Aorta (tissue), 5 donors: ENCODE measurements around the gene SMCO2. TPM values are rescaled to one million over a fixed set of nuclear protein-coding genes. Genes with fewer than 3 reads are reported as not detected.
A peak's percentile ranks its signal among the peaks of the same experiment; 100 is the strongest.

Source experiments
- ATAC-seq: fragments of 200-7000 bp; cut with Tn5 transposase; one replicate; pipeline ENCODE4 v1.9.1; 2022; ENCODE audit warnings: moderate library complexity; ENCODE audit not compliant: low FRiP score
- DNase-seq, 2 donors: peaks; one replicate each; pipeline ENCODE4 v3.0.0-alpha.2; 2020
- H3K27ac ChIP-seq, 2 donors: one replicate each; pipeline ENCODE4 v1.5.1; 2013; ENCODE audit warnings: low read length in 2 of 2, mild to moderate bottlenecking in 2 of 2, moderate library complexity in 2 of 2, control low read depth in 1 of 2, inconsistent platforms in 1 of 2, low read depth in 1 of 2
- H3K27me3 ChIP-seq, 2 donors: one replicate each; pipeline ENCODE4 v1.6.1; 2013; ENCODE audit warnings: control low read depth in 1 of 2, low read length in 1 of 2, mild to moderate bottlenecking in 1 of 2, moderate library complexity in 1 of 2; ENCODE audit not compliant: insufficient read depth in 2 of 2, control insufficient read depth in 1 of 2
- H3K36me3 ChIP-seq, 2 donors: one replicate each; pipeline ENCODE4 v1.6.1; 2013; ENCODE audit warnings: control low read depth in 1 of 2, low read length in 1 of 2, mild to moderate bottlenecking in 1 of 2; ENCODE audit not compliant: insufficient read depth in 2 of 2, control insufficient read depth in 1 of 2
- H3K4me1 ChIP-seq, 2 donors: one replicate each; pipeline ENCODE4 v1.6.1; 2013; ENCODE audit warnings: low read length in 2 of 2, control low read depth in 1 of 2, mild to moderate bottlenecking in 1 of 2, moderate library complexity in 1 of 2; ENCODE audit not compliant: insufficient read depth in 2 of 2, control insufficient read depth in 1 of 2
- H3K4me3 ChIP-seq, 2 donors: one replicate each; pipeline ENCODE4 v1.5.1; 2013; ENCODE audit warnings: low read length in 2 of 2, control low read depth in 1 of 2, mild to moderate bottlenecking in 1 of 2
- H3K9me3 ChIP-seq: one replicate; pipeline ENCODE4 v1.6.1; 2013; ENCODE audit warnings: mild to moderate bottlenecking, low read length; ENCODE audit not compliant: control insufficient read depth
- WGBS, 2 donors: extraction: QIAGEN DNeasy Blood & Tissue Kit; methylation state at CpG; one replicate each; pipeline ENCODE4 v1.1.7; 2013; 5-methylcytosine and 5-hydroxymethylcytosine counted together
- intact Hi-C, 2 donors: fragments of 100-400 bp; cut with DNase I; formaldehyde crosslinking; loops; one replicate each; pipeline versions ENCODE4 v1.14.2 to v1.15.0; 2022
- long read RNA-seq, 2 donors: library from polyadenylated mRNA; unstranded; transcript quantifications; one replicate each; pipeline ENCODE4 v2.0.0, GENCODE V29; 2020 to 2021
- polyA plus RNA-seq, 2 donors: library from polyadenylated mRNA; stranded (reverse); fragments of 200-250 nt; gene quantifications; one replicate each; pipeline ENCODE4 v1.2.3, GENCODE V29; 2013
- total RNA-seq, 2 donors: library from RNA; stranded (reverse); fragmentation: NEBNext Ultra II Directional; extraction: Animal tissue kit (Norgen Biotek cat#: 25700); gene quantifications; one replicate each; pipeline ENCODE4 v1.2.1, GENCODE V29; 2021
- donor health status: healthy with polysubstance abuse.
- donor health status: Bipolar disorder and iron deficiency.
- donor health status: DM: no; HTN: no; CAD: no.
- donor health status: DM: no; HTN: no; CAD: no.
- donor health status: DM: yes; HTN: yes; CAD: no.

Gene SMCO2
- total RNA-seq (under 1 TPM; 0.52 to 0.90 TPM), polyA plus RNA-seq (under 1 TPM in 1 of 2 donors, not detected in 1; 0.72 TPM)
- long read RNA-seq, donor 1, result 0 reads
- long read RNA-seq, donor 2, result 0 reads

DNA sequence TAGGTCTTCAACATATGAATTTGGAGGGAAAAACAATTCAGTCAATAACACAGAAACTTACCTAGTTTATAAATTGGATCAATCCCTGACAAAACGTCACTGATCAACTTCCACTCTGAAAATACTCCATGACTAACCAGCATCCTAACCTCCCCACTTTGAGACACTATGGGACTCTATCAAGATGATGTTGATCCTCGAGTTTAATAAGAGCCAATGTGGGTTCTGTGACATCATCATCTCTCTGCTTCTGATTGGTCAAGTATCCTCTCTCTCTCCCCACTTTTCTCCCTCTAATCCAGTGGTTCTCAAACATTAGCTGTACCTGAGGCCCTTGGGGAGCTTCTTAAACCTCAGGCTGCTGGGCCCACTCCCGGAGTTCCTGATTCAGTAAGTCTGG is at the start of gene SMCO2:
Gene SMCO2, plus strand, starts transcription at position 301 of the 400 bp plus-strand sequence. CDS start 23,896 bp downstream, outside the sequence.
- H3K36me3 ChIP-seq, result no peaks in the 10 kb centered on the region
- ATAC-seq (no peak), DNase-seq (no peak)
- H3K9me3 ChIP-seq, result no peaks in the 10 kb centered on the region
- no peaks in the 10 kb centered on the region for H3K4me1 ChIP-seq
- no peak within 1 kb of the TSS for H3K27ac ChIP-seq
- 96% methylated on average over 3 of the region's 3 CpGs for WGBS, 2 donors
- no peaks in the 10 kb centered on the region for H3K27me3 ChIP-seq
- intact Hi-C loops, result no loop called here
- H3K4me3 ChIP-seq, result no peak within 1 kb of the TSS

DNA sequence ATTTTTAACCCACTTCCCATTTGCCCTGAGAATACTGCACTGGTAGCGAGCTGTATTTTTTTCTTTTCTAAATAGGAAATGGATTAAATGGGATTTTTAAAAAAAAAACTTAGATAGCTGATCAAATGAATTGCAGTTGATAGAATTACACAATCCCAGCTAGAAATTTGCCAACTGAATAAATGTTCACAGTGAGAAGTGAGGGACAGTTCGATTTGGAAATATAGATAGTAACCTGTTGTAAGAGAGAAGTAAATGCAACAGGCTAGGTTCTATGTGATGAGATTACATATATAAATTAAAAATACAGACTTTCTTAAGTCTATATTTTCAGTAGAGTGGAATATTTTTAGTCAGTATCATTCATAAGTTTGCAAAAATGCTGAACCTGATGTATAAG is 48.1 kb upstream of the SMCO2 start:
- DNase-seq (no peak), ATAC-seq (no peak)
- H3K27me3 ChIP-seq, result no peaks in the 10 kb centered on the region
- H3K4me3 ChIP-seq, result no peak overlapping the region
- no peaks in the 10 kb centered on the region for H3K9me3 ChIP-seq
- 92% methylated on average over 2 of the region's 2 CpGs for WGBS, 2 donors
- H3K36me3 ChIP-seq, result no peaks in the 10 kb centered on the region
- intact Hi-C loops, result no loop called here
- H3K4me1 ChIP-seq, result no peaks in the 10 kb centered on the region
- H3K27ac ChIP-seq, result no peak overlapping the region

- no peak for ATAC-seq
These were observed 47.5 kb upstream of the SMCO2 start for GRCh38 chr12:27399074-27399473.

GRCh38 chr12:27400856-27401354 is 45.6 kb upstream of the SMCO2 start:
- Histone ChIP-seq H3K36me3 (no peaks in the 10 kb centered on the region), H3K4me3 (no peak overlapping the region), H3K27ac (no peak overlapping the region), H3K4me1 (no peaks in the 10 kb centered on the region), H3K27me3 (no peaks in the 10 kb centered on the region), H3K9me3 (peaks cover 1% of the 10 kb centered on the region)
- no peak for DNase-seq
- 56 to 60% methylated on average over 5 of the region's 5 CpGs for WGBS, 2 donors
- no peak for ATAC-seq
- intact Hi-C loops, result no loop called here

More at GRCh38 chr12:27399074-27399473, 47.5 kb upstream of the SMCO2 start:
- intact Hi-C loops, result no loop called here
- Histone ChIP-seq H3K36me3 (no peaks in the 10 kb centered on the region), H3K9me3 (no peaks in the 10 kb centered on the region), H3K27ac (no peak overlapping the region), H3K4me1 (no peaks in the 10 kb centered on the region), H3K27me3 (no peaks in the 10 kb centered on the region), H3K4me3 (no peak overlapping the region)
- DNase-seq, result no peak
- 95 to 97% methylated on average over 2 of the region's 2 CpGs for WGBS, 2 donors

GRCh38 chr12:27412047-27412446 is 34.5 kb upstream of the SMCO2 start:
- intact Hi-C loops, result no loop called here
- DNase-seq (no peak), ATAC-seq (no peak)
- no peaks in the 10 kb centered on the region for H3K4me1 ChIP-seq
- H3K27ac ChIP-seq, result no peak overlapping the region
- H3K9me3 ChIP-seq, result no peaks in the 10 kb centered on the region
- H3K27me3 ChIP-seq, result no peaks in the 10 kb centered on the region
- H3K36me3 ChIP-seq, result no peaks in the 10 kb centered on the region
- no peak overlapping the region for H3K4me3 ChIP-seq

DNA sequence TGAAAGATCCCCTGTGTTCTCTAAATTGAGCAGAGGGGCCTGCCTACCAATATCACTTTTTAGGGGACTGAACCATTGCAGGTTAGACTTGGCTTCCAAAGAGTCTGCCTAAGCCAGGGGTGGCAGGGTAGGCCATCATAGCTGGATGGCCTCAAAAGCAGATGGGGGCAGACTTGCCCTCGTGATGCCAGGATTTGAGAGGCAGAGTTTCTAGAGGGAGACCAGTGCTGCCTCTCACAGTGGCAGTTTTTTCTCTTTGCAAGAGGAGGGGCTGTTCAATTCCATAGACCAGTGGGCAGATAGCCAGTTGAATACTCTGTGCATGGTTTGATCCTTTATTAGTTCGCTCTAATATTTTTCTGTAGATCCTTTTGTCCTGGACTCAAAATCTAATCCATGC is 23.8 kb upstream of the SMCO2 start:
- ATAC-seq (no peak), DNase-seq (no peak)
- Histone ChIP-seq H3K27ac (no peak overlapping the region), H3K27me3 (no peaks in the 10 kb centered on the region), H3K9me3 (no peaks in the 10 kb centered on the region), H3K4me1 (peaks cover 0 to 2% of the 10 kb centered on the region in 2 donors), H3K4me3 (no peak overlapping the region), H3K36me3 (no peaks in the 10 kb centered on the region)
- intact Hi-C loops, result loop anchor here in 1 of 2 donors (5.0 kb wide), 1 partner anchor 280 kb away; no protein-coding TSS in a partner anchor
- 92% methylated on average over 2 of the region's 2 CpGs for WGBS, 2 donors

DNA sequence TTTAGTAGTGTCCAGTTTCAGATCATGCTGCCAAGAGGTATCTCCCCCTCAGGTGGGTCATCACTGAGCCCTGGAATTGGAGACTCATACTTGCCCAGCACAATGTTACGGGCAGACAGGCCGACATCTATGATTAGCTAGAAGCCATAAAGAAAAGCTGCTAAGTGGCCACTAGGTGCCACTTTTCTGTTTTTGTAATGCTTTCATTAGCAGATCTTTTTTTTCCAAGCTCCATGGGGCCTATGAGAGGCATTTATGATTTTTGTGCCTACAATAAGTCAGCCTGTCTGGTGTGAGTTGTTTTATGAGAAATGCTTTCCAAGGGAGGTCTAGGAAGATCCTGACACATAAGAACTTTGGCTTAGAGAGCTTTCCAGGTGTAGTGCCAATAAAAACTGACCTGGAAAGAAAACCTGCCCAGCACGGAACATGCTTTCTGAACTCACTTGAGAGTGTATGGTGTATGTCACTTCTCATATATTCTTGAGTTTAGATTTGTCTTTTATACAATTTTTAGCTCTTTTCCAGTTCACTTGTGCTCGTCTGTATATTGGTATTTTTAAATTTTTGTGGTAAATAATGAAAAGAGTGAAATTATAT is 21.8 kb upstream of the SMCO2 start:
- intact Hi-C loops, result loop anchor here (5.0 kb wide), 2 partner anchors 228 to 278 kb away; no protein-coding TSS in a partner anchor
- Histone ChIP-seq H3K9me3 (no peaks in the 10 kb centered on the region), H3K27me3 (no peaks in the 10 kb centered on the region), H3K27ac (peak overlapping the region; percentile 36 to 80), H3K36me3 (no peaks in the 10 kb centered on the region), H3K4me3 (no peak overlapping the region), H3K4me1 (peaks cover 0 to 2% of the 10 kb centered on the region in 2 donors)
- peak; percentile 60 for ATAC-seq
- WGBS, 2 donors, result 21 to 22% methylated on average over 4 of the region's 4 CpGs
- DNase-seq, result no peak

DNA sequence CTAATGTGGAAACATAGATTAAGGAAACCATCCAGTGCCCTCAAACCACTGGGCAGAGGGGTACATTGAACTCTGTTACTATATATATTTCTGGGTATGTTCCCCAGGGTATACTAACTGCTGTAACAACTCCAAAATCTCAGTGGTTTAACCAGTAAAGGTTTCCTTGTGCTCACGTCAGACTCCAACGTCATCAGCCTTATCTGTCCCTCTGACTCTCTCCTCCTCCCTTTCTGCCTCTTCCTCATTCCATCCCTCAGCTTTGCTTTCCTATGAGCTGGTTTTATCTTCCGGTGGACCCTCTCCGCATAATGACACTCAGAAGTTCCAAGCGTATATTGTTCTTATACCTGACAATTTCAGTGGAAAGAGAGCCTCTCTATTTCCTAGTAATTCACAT is 21.2 kb upstream of the SMCO2 start:
- no peak overlapping the region for H3K4me3 ChIP-seq
- DNase-seq (no peak), ATAC-seq (no peak)
- H3K9me3 ChIP-seq, result no peaks in the 10 kb centered on the region
- H3K4me1 ChIP-seq, result peaks cover 0 to 2% of the 10 kb centered on the region in 2 donors
- H3K27me3 ChIP-seq, result no peaks in the 10 kb centered on the region
- intact Hi-C loops, result loop anchor here in 1 of 2 donors (5.0 kb wide), 1 partner anchor 227 kb away; no protein-coding TSS in a partner anchor
- WGBS, 2 donors, result 63 to 68% methylated on average over 5 of the region's 5 CpGs
- H3K27ac ChIP-seq, result no peak overlapping the region
- no peaks in the 10 kb centered on the region for H3K36me3 ChIP-seq
